GM23338 (cell line): ENCODE measurements around the gene C2orf42.

Experiments used
- CREB1 ChIP-seq: fragments of 250-450 bp; sonication (Bioruptor Pico); IDR thresholded peaks from 2 replicates; pipeline ENCODE4 v1.5.0; 2020; ENCODE audit warnings: low read depth, mild to moderate bottlenecking, moderate library complexity
- CTCF ChIP-seq, 2 experiments: fragments of 200-600 bp in 1 of 2; sonication (generic) in 1 of 2; conservative IDR thresholded peaks; 2 replicates each; pipeline versions ENCODE4 v1.5.1 to v1.6.1; 2016 to 2017; ENCODE audit warnings: antibody characterized with exemption in 2 of 2, low read depth in 2 of 2, mild to moderate bottlenecking in 2 of 2, moderate library complexity in 1 of 2
- ETS1 ChIP-seq: IDR thresholded peaks from 2 replicates; pipeline ENCODE4 v1.6.1; 2016; ENCODE audit warnings: antibody characterized with exemption
- EZH2 ChIP-seq: fragments of 200-600 bp; sonication (generic); IDR thresholded peaks from one replicate; pipeline ENCODE4 v1.8.0; 2017; ENCODE audit warnings: antibody characterized with exemption, mild to moderate bottlenecking, low read depth; ENCODE audit not compliant: unreplicated experiment
- EZH2phosphoT487 ChIP-seq: fragments of 200-600 bp; sonication (generic); IDR thresholded peaks from one replicate; pipeline ENCODE4 v1.8.1; 2018; ENCODE audit warnings: antibody characterized with exemption; ENCODE audit not compliant: unreplicated experiment
- JUNB ChIP-seq: IDR thresholded peaks from one replicate; pipeline ENCODE4 v1.6.1; 2016; ENCODE audit warnings: antibody characterized with exemption; ENCODE audit not compliant: unreplicated experiment
- NANOG ChIP-seq: IDR thresholded peaks from 2 replicates; pipeline ENCODE4 v1.6.1; 2016; ENCODE audit warnings: antibody characterized with exemption, borderline replicate concordance
- POLR2AphosphoS5 ChIP-seq: IDR thresholded peaks from 2 replicates; pipeline ENCODE4 v1.6.1; 2016; ENCODE audit warnings: antibody characterized with exemption, low read depth
- REST ChIP-seq: IDR thresholded peaks from one replicate; pipeline ENCODE4 v1.6.1; 2018; ENCODE audit warnings: antibody characterized with exemption; ENCODE audit not compliant: unreplicated experiment
- STAT1 ChIP-seq: IDR thresholded peaks from one replicate; pipeline ENCODE4 v1.6.1; 2016; ENCODE audit warnings: antibody characterized with exemption; ENCODE audit not compliant: unreplicated experiment
- ZNF114 ChIP-seq: fragments of 250-450 bp; sonication (Bioruptor Pico); IDR thresholded peaks from 2 replicates; pipeline ENCODE4 v1.5.0; 2020; ENCODE audit warnings: mild to moderate bottlenecking, moderate library complexity
- ZNF331 ChIP-seq: fragments of 250-450 bp; sonication (Bioruptor Pico); IDR thresholded peaks from 2 replicates; pipeline ENCODE4 v1.5.0; 2020; ENCODE audit warnings: low read depth, mild to moderate bottlenecking, moderate library complexity

GRCh38 chr2:70192516-70192915 lies 1.7 kb upstream of the C2orf42 start:
- TF ChIP-seq CTCF (conservative IDR thresholded peaks at IDR 0.05; ENCODE audit: low read depth in 2 of 2) (no peak), ZNF331 (CRISPR knock-in tag) (no peak), EZH2 (no peak), NANOG (no peak), POLR2AphosphoS5 (no peak), STAT1 (no peak), REST (no peak), EZH2phosphoT487 (no peak), JUNB (no peak), ETS1 (no peak), CREB1 (CRISPR knock-in tag) (no peak), ZNF114 (CRISPR knock-in tag) (no peak)
